SK-N-SH treated with all-trans-retinoic acid at 6 μM for 48 hours (cell line): ENCODE results near the gene EGFL7.

Experiments used
- ATAC-seq: fragments of 200-7000 bp; cut with Tn5 transposase; 3 replicates; pipeline ENCODE4 v1.9.1; 2020; ENCODE audit warnings: mild to moderate bottlenecking, moderate library complexity
- ARNTL ChIP-seq: fragments of 450-650 bp; formaldehyde crosslinking; IDR thresholded peaks from 2 replicates; pipeline ENCODE4 v1.5.0; 2020; ENCODE audit warnings: low read depth, mild to moderate bottlenecking, moderate library complexity, borderline replicate concordance
- CREB5 ChIP-seq: fragments of 250-450 bp; sonication (Bioruptor Pico); IDR thresholded peaks from 2 replicates; pipeline ENCODE4 v1.5.1; 2020; ENCODE audit warnings: low read depth, mild to moderate bottlenecking, moderate library complexity
- CSDC2 ChIP-seq: fragments of 250-450 bp; sonication (Bioruptor Pico); IDR thresholded peaks from 2 replicates; pipeline ENCODE4 v1.5.0; 2020; ENCODE audit warnings: mild to moderate bottlenecking, moderate library complexity
- CSRNP3 ChIP-seq: fragments of 250-450 bp; sonication (Bioruptor Pico); IDR thresholded peaks from 2 replicates; pipeline ENCODE4 v1.5.1; 2021; ENCODE audit warnings: mild to moderate bottlenecking, moderate library complexity
- ESRRG ChIP-seq: fragments of 250-450 bp; sonication (Bioruptor Pico); IDR thresholded peaks from 2 replicates; pipeline ENCODE4 v1.6.1; 2021; ENCODE audit warnings: mild to moderate bottlenecking
- GLIS3 ChIP-seq: fragments of 250-450 bp; sonication (Bioruptor Pico); IDR thresholded peaks from 2 replicates; pipeline ENCODE4 v1.5.0; 2020; ENCODE audit warnings: mild to moderate bottlenecking, moderate library complexity
- ISL1 ChIP-seq: fragments of 250-450 bp; sonication (Bioruptor Pico); IDR thresholded peaks from 2 replicates; pipeline ENCODE4 v2.1.2; 2022; ENCODE audit warnings: mild to moderate bottlenecking, moderate library complexity
- OSR1 ChIP-seq: fragments of 250-450 bp; sonication (Bioruptor Pico); IDR thresholded peaks from 2 replicates; pipeline ENCODE4 v1.8.0; 2022; ENCODE audit warnings: moderate library complexity, mild to moderate bottlenecking, inconsistent platforms
- PATZ1 ChIP-seq: fragments of 250-450 bp; sonication (Bioruptor Pico); IDR thresholded peaks from 2 replicates; pipeline ENCODE4 v1.8.0; 2020; ENCODE audit warnings: mild to moderate bottlenecking, moderate library complexity, borderline replicate concordance
- POU6F1 ChIP-seq: fragments of 250-450 bp; sonication (Bioruptor Pico); IDR thresholded peaks from 2 replicates; pipeline ENCODE4 v1.8.0; 2021; ENCODE audit warnings: low read depth, mild to moderate bottlenecking, moderate library complexity, borderline replicate concordance
- PPARA ChIP-seq: fragments of 250-450 bp; sonication (Bioruptor Pico); IDR thresholded peaks from 2 replicates; pipeline ENCODE4 v1.5.0; 2020; ENCODE audit warnings: mild to moderate bottlenecking, borderline replicate concordance
- SNAI2 ChIP-seq: fragments of 250-450 bp; sonication (Bioruptor Pico); IDR thresholded peaks from 2 replicates; pipeline ENCODE4 v1.5.0; 2020; ENCODE audit warnings: mild to moderate bottlenecking, moderate library complexity
- TCF4 ChIP-seq: fragments of 250-450 bp; sonication (Bioruptor Pico); IDR thresholded peaks from 2 replicates; pipeline ENCODE4 v1.8.0; 2021; ENCODE audit warnings: mild to moderate bottlenecking, moderate library complexity, borderline replicate concordance
- TSHZ2 ChIP-seq: fragments of 250-450 bp; sonication (Bioruptor Pico); IDR thresholded peaks from 2 replicates; pipeline ENCODE4 v1.5.0; 2020; ENCODE audit warnings: mild to moderate bottlenecking, moderate library complexity
- ZC3H10 ChIP-seq: fragments of 250-450 bp; sonication (Bioruptor Pico); IDR thresholded peaks from 2 replicates; pipeline ENCODE4 v1.5.1; 2021; ENCODE audit warnings: mild to moderate bottlenecking, moderate library complexity
- ZFP3 ChIP-seq: fragments of 250-450 bp; sonication (Bioruptor Pico); IDR thresholded peaks from 2 replicates; pipeline ENCODE4 v1.5.0; 2020; ENCODE audit warnings: mild to moderate bottlenecking, moderate library complexity
- ZFP30 ChIP-seq: fragments of 450-650 bp; formaldehyde crosslinking; IDR thresholded peaks from 2 replicates; pipeline ENCODE4 v1.5.0; 2022; ENCODE audit warnings: mild to moderate bottlenecking, moderate library complexity
- ZNF565 ChIP-seq: fragments of 450-650 bp; formaldehyde crosslinking; conservative IDR thresholded peaks from 2 replicates; pipeline ENCODE4 v1.5.0; 2020; ENCODE audit warnings: low read depth, mild to moderate bottlenecking, moderate library complexity

EGFL7 gene

DNA sequence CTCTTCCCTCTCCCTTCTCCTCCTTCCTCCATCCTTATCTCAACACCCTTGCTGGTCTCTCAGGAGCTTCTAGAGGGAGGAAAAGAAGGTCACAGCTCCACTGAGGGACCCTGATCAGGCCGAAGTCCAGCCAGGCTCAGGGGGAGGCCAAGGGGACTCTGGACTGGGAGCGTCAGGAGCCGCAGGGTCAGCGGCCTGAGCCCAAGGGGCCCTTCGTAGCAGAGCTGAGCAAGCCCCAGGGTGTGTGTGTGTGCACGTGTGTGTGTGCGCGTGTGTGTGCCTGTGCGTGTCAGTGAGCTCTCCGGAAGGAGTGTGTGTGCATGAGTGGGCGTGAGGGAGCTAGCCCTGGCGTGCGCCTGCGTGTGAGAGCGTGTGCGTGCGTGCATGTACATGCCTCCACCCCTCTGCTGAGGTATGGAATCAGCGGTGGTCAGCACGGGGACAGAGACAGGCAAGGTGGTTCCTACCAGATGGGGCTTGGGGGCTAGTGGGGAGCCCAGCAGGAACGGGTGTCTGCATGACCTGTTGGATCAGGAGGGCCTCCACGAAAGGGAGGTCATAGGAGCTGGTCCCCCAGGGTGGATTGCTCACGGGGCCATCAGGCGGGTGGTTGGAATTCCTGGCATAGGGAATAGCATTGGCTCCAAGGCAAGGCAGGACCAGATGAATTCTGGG is 34.6 kb downstream of the EGFL7 start:
- TF ChIP-seq ISL1 = no peak
- TF ChIP-seq TSHZ2 (CRISPR knock-in tag) = no peak
- TF ChIP-seq ESRRG (CRISPR knock-in tag) = no peak
- TF ChIP-seq CREB5 (CRISPR knock-in tag) = no peak
- no peak for TF ChIP-seq OSR1 (CRISPR knock-in tag)
- TF ChIP-seq GLIS3 (CRISPR knock-in tag) = no peak
- TF ChIP-seq PPARA (CRISPR knock-in tag) = no peak
- TF ChIP-seq PATZ1 (CRISPR knock-in tag) = no peak
- no peak for TF ChIP-seq ZFP30 (CRISPR knock-in tag)
- TF ChIP-seq ZNF565 (CRISPR knock-in tag) = no peak
- TF ChIP-seq SNAI2 (CRISPR knock-in tag) = no peak
- TF ChIP-seq ZC3H10 (CRISPR knock-in tag) = no peak
- no peak for TF ChIP-seq TCF4
- TF ChIP-seq CSDC2 (CRISPR knock-in tag) = no peak
- TF ChIP-seq ZFP3 = no peak
- no peak for TF ChIP-seq CSRNP3 (CRISPR knock-in tag)
- no peak for ATAC-seq

DNA sequence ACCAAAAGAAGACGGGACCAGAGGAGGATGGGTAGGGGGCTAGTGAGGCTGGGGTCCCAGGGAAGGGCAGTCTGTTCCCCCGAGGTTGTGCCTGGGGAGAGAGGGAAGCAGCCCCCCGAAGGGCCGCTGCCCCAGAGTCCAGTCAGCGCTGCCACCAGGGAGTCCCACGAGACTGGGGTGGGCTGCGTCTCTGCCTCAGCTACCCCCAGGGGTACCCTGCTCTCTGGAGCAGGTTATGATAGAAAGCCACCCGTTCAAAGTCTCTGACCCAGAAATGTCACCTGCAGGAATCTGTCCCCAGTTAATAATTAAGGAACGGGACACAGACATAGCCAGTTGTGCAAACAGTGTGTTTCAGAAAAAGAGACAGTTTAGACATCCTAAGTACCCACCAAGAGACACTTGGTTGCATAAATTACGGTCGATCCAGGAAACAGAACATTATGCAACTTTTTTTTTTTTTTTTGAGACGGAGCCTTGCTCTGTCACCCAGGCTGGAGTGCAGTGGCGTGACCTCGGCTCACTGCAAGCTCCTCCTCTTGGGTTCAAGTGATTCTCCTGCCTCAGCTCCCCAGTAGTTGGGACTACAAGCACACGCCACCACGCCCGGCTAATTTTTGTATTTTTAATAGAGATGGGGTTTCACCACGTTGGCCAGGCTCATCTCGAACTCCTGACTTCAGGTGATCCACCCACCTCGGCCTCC is 35.3 kb downstream of the EGFL7 start:
- ATAC-seq = no peak
- no peak for TF ChIP-seq ESRRG (CRISPR knock-in tag)
- TF ChIP-seq POU6F1 (CRISPR knock-in tag) = no peak
- TF ChIP-seq TCF4 = no peak
- no peak for TF ChIP-seq CSRNP3 (CRISPR knock-in tag)
- no peak for TF ChIP-seq ARNTL (CRISPR knock-in tag)
